ENCODE data around the gene LITAF. TPM values are rescaled to one million over a fixed set of nuclear protein-coding genes. Genes with fewer than 3 reads are reported as not detected.

The LITAF gene
- polyA plus RNA-seq, 1 donor from 2014 or later, result 0.31 TPM

GRCh38 chr16:11576427-11577289 lies 10.1 kb downstream of the LITAF start:
- Histone ChIP-seq H3K9me2 (ENCODE audit: insufficient read depth, low read length) (no peaks in the 10 kb centered on the region), H3F3A (ENCODE audit: insufficient read depth, low read length, poor library complexity, severe bottlenecking) (no peaks in the 10 kb centered on the region), H3K27ac (ENCODE audit: low read length) (no peak overlapping the region), H3K4me3 (ENCODE audit: low read length) (no peak overlapping the region), H3K27me3 (ENCODE audit: insufficient read depth, low read depth, low read length) (no peaks in the 10 kb centered on the region), H3K79me2 (replicated peaks; ENCODE audit: insufficient read depth, low read length) (no peaks in the 10 kb centered on the region), H3K4me2 (ENCODE audit: low read length) (no peak overlapping the region), H3K36me3 (ENCODE audit: insufficient read depth, low read length) (no peaks in the 10 kb centered on the region), H3K9me3 (ENCODE audit: low read length) (no peaks in the 10 kb centered on the region), H3K9ac (ENCODE audit: low read length) (no peak overlapping the region), H4K20me1 (ENCODE audit: insufficient read depth) (no peaks in the 10 kb centered on the region), H2AFZ (ENCODE audit: low read depth, low read length) (no peak overlapping the region)
- TF ChIP-seq EP300 (conservative IDR thresholded peaks at IDR 0.05; ENCODE audit: poor library complexity, severe bottlenecking), result no peak
- no peak for TF ChIP-seq POLR2AphosphoS5 (IDR thresholded peaks at IDR 0.05)
- TF ChIP-seq, protein P1, sequence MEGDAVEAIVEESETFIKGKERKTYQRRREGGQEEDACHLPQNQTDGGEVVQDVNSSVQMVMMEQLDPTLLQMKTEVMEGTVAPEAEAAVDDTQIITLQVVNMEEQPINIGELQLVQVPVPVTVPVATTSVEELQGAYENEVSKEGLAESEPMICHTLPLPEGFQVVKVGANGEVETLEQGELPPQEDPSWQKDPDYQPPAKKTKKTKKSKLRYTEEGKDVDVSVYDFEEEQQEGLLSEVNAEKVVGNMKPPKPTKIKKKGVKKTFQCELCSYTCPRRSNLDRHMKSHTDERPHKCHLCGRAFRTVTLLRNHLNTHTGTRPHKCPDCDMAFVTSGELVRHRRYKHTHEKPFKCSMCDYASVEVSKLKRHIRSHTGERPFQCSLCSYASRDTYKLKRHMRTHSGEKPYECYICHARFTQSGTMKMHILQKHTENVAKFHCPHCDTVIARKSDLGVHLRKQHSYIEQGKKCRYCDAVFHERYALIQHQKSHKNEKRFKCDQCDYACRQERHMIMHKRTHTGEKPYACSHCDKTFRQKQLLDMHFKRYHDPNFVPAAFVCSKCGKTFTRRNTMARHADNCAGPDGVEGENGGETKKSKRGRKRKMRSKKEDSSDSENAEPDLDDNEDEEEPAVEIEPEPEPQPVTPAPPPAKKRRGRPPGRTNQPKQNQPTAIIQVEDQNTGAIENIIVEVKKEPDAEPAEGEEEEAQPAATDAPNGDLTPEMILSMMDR (IDR thresholded peaks at IDR 0.05; ENCODE audit: poor library complexity, severe bottlenecking), result no peak

DNA sequence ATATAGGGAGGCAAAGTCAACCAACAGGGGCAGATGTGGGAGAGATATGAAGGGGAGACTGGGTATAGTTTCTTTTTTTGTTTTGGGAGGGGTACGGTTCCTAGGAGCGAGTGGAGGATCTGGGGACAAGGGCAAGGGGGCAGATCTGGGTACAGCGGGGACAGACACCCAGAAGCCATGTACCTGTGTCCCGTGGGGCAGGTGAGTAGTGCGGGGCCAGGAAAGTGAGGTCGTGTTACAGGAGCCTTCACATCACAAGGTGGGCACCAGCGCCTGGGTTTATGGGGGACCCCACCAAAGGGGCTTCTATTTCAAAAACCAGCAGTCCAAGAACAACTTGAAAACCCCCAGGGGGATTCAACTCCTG lies 11.5 kb downstream of the LITAF start:
- no peak overlapping the region for H3K4me3 ChIP-seq (ENCODE audit: low read length)
- H3K36me3 ChIP-seq (ENCODE audit: insufficient read depth, low read length), result no peaks in the 10 kb centered on the region
- no peaks in the 10 kb centered on the region for H4K20me1 ChIP-seq (ENCODE audit: insufficient read depth)
- TF ChIP-seq, protein P1 (IDR thresholded peaks at IDR 0.05; ENCODE audit: poor library complexity, severe bottlenecking), result no peak
- no peak for TF ChIP-seq SMC3 (conservative IDR thresholded peaks at IDR 0.05; ENCODE audit: poor library complexity)
- TF ChIP-seq MXI1 (conservative IDR thresholded peaks at IDR 0.05; ENCODE audit: poor library complexity, severe bottlenecking), result no peak
- no peak for TF ChIP-seq EZH2 (IDR thresholded peaks at IDR 0.05; ENCODE audit: borderline replicate concordance, insufficient read depth, low read length, poor library complexity, severe bottlenecking)
- TF ChIP-seq, protein P2, sequence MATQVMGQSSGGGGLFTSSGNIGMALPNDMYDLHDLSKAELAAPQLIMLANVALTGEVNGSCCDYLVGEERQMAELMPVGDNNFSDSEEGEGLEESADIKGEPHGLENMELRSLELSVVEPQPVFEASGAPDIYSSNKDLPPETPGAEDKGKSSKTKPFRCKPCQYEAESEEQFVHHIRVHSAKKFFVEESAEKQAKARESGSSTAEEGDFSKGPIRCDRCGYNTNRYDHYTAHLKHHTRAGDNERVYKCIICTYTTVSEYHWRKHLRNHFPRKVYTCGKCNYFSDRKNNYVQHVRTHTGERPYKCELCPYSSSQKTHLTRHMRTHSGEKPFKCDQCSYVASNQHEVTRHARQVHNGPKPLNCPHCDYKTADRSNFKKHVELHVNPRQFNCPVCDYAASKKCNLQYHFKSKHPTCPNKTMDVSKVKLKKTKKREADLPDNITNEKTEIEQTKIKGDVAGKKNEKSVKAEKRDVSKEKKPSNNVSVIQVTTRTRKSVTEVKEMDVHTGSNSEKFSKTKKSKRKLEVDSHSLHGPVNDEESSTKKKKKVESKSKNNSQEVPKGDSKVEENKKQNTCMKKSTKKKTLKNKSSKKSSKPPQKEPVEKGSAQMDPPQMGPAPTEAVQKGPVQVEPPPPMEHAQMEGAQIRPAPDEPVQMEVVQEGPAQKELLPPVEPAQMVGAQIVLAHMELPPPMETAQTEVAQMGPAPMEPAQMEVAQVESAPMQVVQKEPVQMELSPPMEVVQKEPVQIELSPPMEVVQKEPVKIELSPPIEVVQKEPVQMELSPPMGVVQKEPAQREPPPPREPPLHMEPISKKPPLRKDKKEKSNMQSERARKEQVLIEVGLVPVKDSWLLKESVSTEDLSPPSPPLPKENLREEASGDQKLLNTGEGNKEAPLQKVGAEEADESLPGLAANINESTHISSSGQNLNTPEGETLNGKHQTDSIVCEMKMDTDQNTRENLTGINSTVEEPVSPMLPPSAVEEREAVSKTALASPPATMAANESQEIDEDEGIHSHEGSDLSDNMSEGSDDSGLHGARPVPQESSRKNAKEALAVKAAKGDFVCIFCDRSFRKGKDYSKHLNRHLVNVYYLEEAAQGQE (IDR thresholded peaks at IDR 0.05; ENCODE audit: borderline replicate concordance), result no peak
- no peak for TF ChIP-seq TAF1 (IDR thresholded peaks at IDR 0.05; ENCODE audit: low read depth)
- TF ChIP-seq POLR2AphosphoS5 (IDR thresholded peaks at IDR 0.05), result no peak
- TF ChIP-seq RAD21 (conservative IDR thresholded peaks at IDR 0.05), result no peak
- no peak for TF ChIP-seq EP300 (conservative IDR thresholded peaks at IDR 0.05; ENCODE audit: poor library complexity, severe bottlenecking)
- no peaks in the 10 kb centered on the region for H3K79me2 ChIP-seq (replicated peaks; ENCODE audit: insufficient read depth, low read length)
- no peak overlapping the region for H2AFZ ChIP-seq (ENCODE audit: low read depth, low read length)
- no peaks in the 10 kb centered on the region for H3F3A ChIP-seq (ENCODE audit: insufficient read depth, low read length, poor library complexity, severe bottlenecking)
- H3K4me2 ChIP-seq (ENCODE audit: low read length), result no peak overlapping the region
- no peak overlapping the region for H3K9ac ChIP-seq (ENCODE audit: low read length)
- H3K27me3 ChIP-seq (ENCODE audit: insufficient read depth, low read depth, low read length), result no peaks in the 10 kb centered on the region
- no peaks in the 10 kb centered on the region for H3K9me3 ChIP-seq (ENCODE audit: low read length)
- no peaks in the 10 kb centered on the region for H3K9me2 ChIP-seq (ENCODE audit: insufficient read depth, low read length)
- H3K27ac ChIP-seq (ENCODE audit: low read length), result no peak overlapping the region
